ENCODE data around the gene CD2. TPM values are rescaled to one million over a fixed set of nuclear protein-coding genes. Genes with fewer than 3 reads are reported as not detected.

Gene CD2
- total RNA-seq, 1 experiment from 2014 or later = not detected

DNA sequence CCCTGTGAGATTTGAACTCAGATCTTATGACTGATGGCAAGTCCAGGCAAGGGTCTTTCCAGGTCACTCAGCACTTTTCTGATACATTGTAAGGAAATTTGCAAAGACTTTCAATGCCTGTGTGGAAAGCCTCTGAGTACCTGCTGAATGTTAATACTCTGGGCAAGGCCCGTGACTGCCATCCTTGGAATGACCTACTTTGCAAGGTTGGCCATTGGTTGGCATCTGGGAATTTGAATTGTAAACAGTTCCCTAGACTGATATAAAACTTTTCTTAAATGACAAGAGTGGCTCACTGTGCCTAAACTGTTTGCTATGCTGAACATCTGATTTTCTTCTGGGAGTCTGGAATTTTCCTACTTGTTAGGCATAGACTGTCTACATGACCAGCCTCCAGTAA lies 57.1 kb downstream of the CD2 start:
- DNase-seq (ENCODE audit: extremely low read depth, low read depth) = no peak

DNA sequence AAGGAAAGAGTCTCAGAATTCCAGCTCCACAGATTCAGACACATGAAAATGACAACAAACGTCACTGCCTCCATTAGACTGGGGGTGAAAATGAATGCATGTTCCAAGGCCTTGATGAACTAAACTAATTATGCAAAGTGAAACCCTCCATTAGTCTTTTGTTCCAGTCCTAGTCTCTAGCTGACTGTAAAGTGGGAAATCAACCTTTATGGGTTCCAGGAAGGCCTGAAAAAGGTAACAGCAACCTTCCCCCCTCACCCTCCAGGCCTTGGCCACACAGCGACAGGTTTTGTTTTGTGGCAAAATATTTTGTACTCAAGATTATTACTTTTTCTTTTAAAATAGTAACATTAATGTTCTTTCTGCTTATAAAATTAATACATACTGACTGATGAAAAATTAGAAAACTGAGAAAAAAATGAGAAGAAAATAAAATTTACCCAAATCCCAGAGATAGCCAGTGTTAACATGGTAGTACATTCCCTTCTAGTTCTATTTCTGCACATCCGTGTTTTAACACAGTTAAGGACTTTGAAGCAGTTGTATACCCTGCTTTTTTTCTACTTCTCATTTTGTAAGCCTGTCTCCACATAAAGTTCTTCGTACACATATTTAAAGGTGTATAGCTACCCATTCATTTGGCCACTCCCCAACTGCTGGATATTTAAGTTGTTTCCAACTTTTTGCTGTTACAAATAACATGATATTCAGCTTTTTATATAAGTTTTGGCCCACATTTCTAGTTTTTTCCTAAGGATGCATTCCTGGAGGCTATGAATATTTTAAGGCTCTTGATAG lies 60.9 kb downstream of the CD2 start:
- DNase-seq (ENCODE audit: extremely low read depth, low read depth) = no peak

DNA sequence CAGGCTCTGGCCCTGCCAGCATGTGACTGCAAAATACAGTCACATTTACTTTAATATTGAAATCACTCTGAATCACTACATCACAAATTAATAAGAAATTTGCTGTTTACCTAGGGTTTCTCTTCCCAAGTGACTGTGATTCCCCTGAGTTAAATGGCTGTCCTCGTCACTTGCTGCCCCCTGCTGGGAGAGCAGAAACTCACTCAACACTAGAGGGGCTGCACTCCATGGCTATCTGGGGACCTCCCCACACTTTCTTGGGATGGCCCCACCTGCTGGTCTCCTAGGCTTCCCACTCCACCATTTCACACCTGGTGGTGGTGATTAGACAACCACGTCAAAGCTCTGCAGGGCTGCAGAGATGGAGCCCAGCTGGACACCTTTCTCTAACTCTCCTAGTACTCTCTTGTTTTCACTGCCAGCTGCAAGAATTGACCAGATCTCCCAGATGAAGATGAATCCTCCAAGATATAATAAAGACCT lies 63.4 kb downstream of the CD2 start:
- peak; percentile 32 for DNase-seq (ENCODE audit: extremely low read depth, low read depth)

Other genes with a start within 250 kb of the CD2 start
- gene CD58, start 183.4 kb upstream of the CD2 start, total RNA-seq (2014; rRNA removed; shearing (Covaris generic)) = 32.3 and 37.3 TPM in 2 replicates
- 1.7 and 1.8 TPM in 2 replicates for gene IGSF3, start 86.7 kb upstream of the CD2 start, total RNA-seq (2014; rRNA removed; shearing (Covaris generic))
- 35.9 and 36.5 TPM in 2 replicates for gene PTGFRN, start 155.5 kb downstream of the CD2 start, total RNA-seq (2014; rRNA removed; shearing (Covaris generic))
- gene CD101, start 247.3 kb downstream of the CD2 start, total RNA-seq (2014; rRNA removed; shearing (Covaris generic)) = 0.17 TPM in 1 of 2 replicates, not detected in the other

All from NCI-H460 (cell line).